Liver (tissue), 9 donors: Measurements from ENCODE around the gene FOXA3. TPM values are rescaled to one million over a fixed set of nuclear protein-coding genes. Genes with fewer than 3 reads are reported as not detected.

Experiments used
- DNase-seq: peaks from one replicate; pipeline ENCODE4 v3.0.0-alpha.2; 2017; ENCODE audit warnings: low spot score
- H3K27ac ChIP-seq, 2 donors: one replicate each; pipeline ENCODE4 v1.7.0; 2013; ENCODE audit warnings: inconsistent platforms in 2 of 2, low read length in 2 of 2, control low read depth in 1 of 2, low read depth in 1 of 2, mild to moderate bottlenecking in 1 of 2
- H3K27me3 ChIP-seq, 4 donors: one replicate each; pipeline versions ENCODE4 v1.6.1 to v1.7.0; 2013; ENCODE audit warnings: low read length in 3 of 4, inconsistent platforms in 1 of 4, mild to moderate bottlenecking in 1 of 4, moderate library complexity in 1 of 4; ENCODE audit not compliant: control insufficient read depth in 4 of 4, insufficient read depth in 4 of 4
- H3K36me3 ChIP-seq, 4 donors: one replicate each; pipeline versions ENCODE4 v1.6.1 to v1.7.0; 2013; ENCODE audit warnings: low read length in 3 of 4, mild to moderate bottlenecking in 3 of 4, low read depth in 1 of 4, moderate library complexity in 1 of 4; ENCODE audit not compliant: control insufficient read depth in 4 of 4, insufficient read depth in 3 of 4
- H3K4me1 ChIP-seq, 4 donors: one replicate each; pipeline versions ENCODE4 v1.6.1 to v1.7.0; 2013; ENCODE audit warnings: low read length in 3 of 4, mild to moderate bottlenecking in 3 of 4, moderate library complexity in 1 of 4; ENCODE audit not compliant: control insufficient read depth in 4 of 4, insufficient read depth in 4 of 4
- H3K4me3 ChIP-seq, 3 donors: one replicate each; pipeline versions ENCODE4 v1.6.1 to v1.7.0; 2013; ENCODE audit warnings: low read length in 3 of 3, control low read depth in 1 of 3, low read depth in 1 of 3, mild to moderate bottlenecking in 1 of 3
- H3K9ac ChIP-seq, 2 donors: one replicate each; pipeline ENCODE4 v1.7.0; 2013; ENCODE audit warnings: low read length in 2 of 2, mild to moderate bottlenecking in 2 of 2, moderate library complexity in 2 of 2, control low read depth in 1 of 2, low read depth in 1 of 2
- H3K9me3 ChIP-seq, 4 donors: one replicate each; pipeline versions ENCODE4 v1.6.1 to v1.7.0; 2013; ENCODE audit warnings: low read length in 3 of 4; ENCODE audit not compliant: control insufficient read depth in 4 of 4
- ATF3 ChIP-seq: IDR thresholded peaks from 2 replicates; pipeline ENCODE4 v1.6.1; 2016; ENCODE audit warnings: antibody characterized with exemption
- EGR1 ChIP-seq, 2 donors: IDR thresholded peaks; 2 replicates each; pipeline ENCODE4 v1.6.1; 2016 to 2018; ENCODE audit warnings: antibody characterized with exemption in 2 of 2, low read depth in 2 of 2
- FOXA1 ChIP-seq: IDR thresholded peaks from 2 replicates; pipeline ENCODE4 v1.6.1; 2016; ENCODE audit warnings: antibody characterized with exemption
- FOXA2 ChIP-seq: IDR thresholded peaks from 2 replicates; pipeline ENCODE4 v1.6.1; 2016; ENCODE audit warnings: antibody characterized with exemption
- GABPA ChIP-seq, 2 donors: IDR thresholded peaks in 1 of 2; conservative IDR thresholded peaks in 1 of 2; 2 replicates each; pipeline ENCODE4 v1.6.1; 2016; ENCODE audit warnings: antibody characterized with exemption in 2 of 2, mild to moderate bottlenecking in 1 of 2, moderate library complexity in 1 of 2
- HNF4A ChIP-seq, 2 donors: conservative IDR thresholded peaks; 2 replicates each; pipeline ENCODE4 v1.6.1; 2016; ENCODE audit warnings: antibody characterized with exemption in 2 of 2, mild to moderate bottlenecking in 2 of 2
- HNF4G ChIP-seq: IDR thresholded peaks from 2 replicates; pipeline ENCODE4 v1.6.1; 2016; ENCODE audit warnings: antibody characterized with exemption
- JUND ChIP-seq, 2 donors: IDR thresholded peaks; 2 replicates each; pipeline ENCODE4 v1.6.1; 2016; ENCODE audit warnings: antibody characterized with exemption in 2 of 2
- MAX ChIP-seq: IDR thresholded peaks from 2 replicates; pipeline ENCODE4 v1.6.1; 2016; ENCODE audit warnings: antibody characterized with exemption
- NR2F2 ChIP-seq: IDR thresholded peaks from 2 replicates; pipeline ENCODE4 v1.6.1; 2016; ENCODE audit warnings: antibody characterized with exemption
- RAD21 ChIP-seq, 2 donors: IDR thresholded peaks; 2 replicates each; pipeline ENCODE4 v1.6.1; 2016; ENCODE audit warnings: antibody characterized with exemption in 2 of 2, mild to moderate bottlenecking in 2 of 2
- REST ChIP-seq: IDR thresholded peaks from 2 replicates; pipeline ENCODE4 v1.6.1; 2016; ENCODE audit warnings: antibody characterized with exemption, mild to moderate bottlenecking
- RXRA ChIP-seq, 2 donors: IDR thresholded peaks; 2 replicates each; pipeline ENCODE4 v1.6.1; 2017 to 2018; ENCODE audit warnings: antibody characterized with exemption in 2 of 2, mild to moderate bottlenecking in 1 of 2
- SP1 ChIP-seq: IDR thresholded peaks from 2 replicates; pipeline ENCODE4 v1.6.1; 2018; ENCODE audit warnings: antibody characterized with exemption, mild to moderate bottlenecking
- TAF1 ChIP-seq: conservative IDR thresholded peaks from 2 replicates; pipeline ENCODE4 v1.6.1; 2016; ENCODE audit warnings: antibody characterized with exemption, mild to moderate bottlenecking
- YY1 ChIP-seq: IDR thresholded peaks from 2 replicates; pipeline ENCODE4 v1.6.1; 2016; ENCODE audit warnings: antibody characterized with exemption, mild to moderate bottlenecking
- WGBS: extraction: QIAGEN DNeasy Blood & Tissue Kit; methylation state at CpG from one replicate; pipeline ENCODE4 v1.1.7; 2013; 5-methylcytosine and 5-hydroxymethylcytosine counted together
- polyA plus RNA-seq, 2 donors: library from polyadenylated mRNA; stranded (reverse) in 1 of 2; unstranded in 1 of 2; fragments of 200-250 nt in 1 of 2; fragments of >200 nt in 1 of 2; fragmentation: Nextera tagmentation in 1 of 2; extraction: Ambion mirVana in 1 of 2; gene quantifications; one replicate each; pipeline versions ENCODE4 v1.2.1 to v1.2.3, GENCODE V29; 2013 to 2015
- total RNA-seq, 2 donors: library from RNA; depleted of rRNA; stranded (reverse); fragments of >200 nt; gene quantifications; one replicate each; pipeline ENCODE4 v1.2.3, GENCODE V29; 2014
- TF ChIP-seq, protein P1 (sequence below): IDR thresholded peaks from 2 replicates; pipeline ENCODE4 v1.6.1; 2016; ENCODE audit warnings: antibody characterized with exemption
- TF ChIP-seq, protein P2 (sequence below): fragments of 150-350 bp; IDR thresholded peaks from 2 replicates; pipeline ENCODE4 v1.5.1; 2017; ENCODE audit warnings: improper control_type of control experiment, low read depth, low read length; ENCODE audit not compliant: missing input control
- donor health status: healthy.
- donor health status: healthy.
- donor health status: healthy.
- donor health status: healthy.
- donor health status: healthy.

FOXA3 gene
- total and polyA plus RNA-seq, 4 donors = 11.5 to 37.1 (median 21.6) TPM

DNA sequence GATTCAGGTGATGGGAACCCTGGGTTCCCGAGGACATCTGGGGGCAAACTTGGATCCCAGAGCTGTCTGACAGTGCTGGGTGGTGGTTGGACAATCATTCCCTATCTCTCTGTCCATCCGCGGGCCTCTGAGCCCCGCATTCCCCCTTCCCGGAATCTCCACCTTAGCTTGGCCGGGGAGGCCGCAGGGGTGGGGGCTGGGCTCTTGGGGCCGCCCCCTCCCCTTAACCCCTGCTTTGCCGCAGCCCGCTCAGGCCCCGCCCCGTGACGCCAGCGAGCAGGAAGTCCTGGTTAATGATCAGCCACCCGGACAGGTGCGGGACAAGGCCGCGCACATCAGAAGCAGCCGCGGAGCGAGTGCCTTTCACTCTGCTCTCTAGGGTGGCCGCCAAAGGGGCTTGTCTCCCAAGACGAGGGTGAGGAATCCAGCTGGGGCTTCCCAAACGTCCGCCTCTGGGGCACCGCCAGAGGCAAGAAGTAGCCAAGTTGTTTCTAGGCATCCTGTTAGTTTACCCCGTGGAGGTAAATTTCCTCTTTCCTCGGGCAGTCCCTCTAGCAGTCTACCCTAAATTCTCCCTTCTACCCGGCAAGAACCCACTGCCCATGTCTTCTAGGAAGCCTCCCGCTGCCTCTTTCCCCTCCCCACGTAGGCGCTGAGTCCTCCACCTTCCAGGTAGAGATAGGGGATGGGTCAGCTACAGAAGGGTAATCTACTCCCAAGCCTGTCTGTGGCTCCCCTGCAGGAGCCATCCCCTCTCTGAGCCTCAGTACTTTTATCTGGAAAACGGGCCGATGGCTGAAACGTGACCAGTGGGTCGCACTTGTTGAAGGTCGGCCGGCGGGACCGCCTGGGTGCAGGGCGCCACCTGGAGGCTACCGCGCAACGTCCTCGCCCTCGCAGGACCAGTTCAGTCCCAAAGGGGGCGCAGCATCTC, 18.8 kb downstream of the FOXA3 start:
- TF ChIP-seq, protein P1, sequence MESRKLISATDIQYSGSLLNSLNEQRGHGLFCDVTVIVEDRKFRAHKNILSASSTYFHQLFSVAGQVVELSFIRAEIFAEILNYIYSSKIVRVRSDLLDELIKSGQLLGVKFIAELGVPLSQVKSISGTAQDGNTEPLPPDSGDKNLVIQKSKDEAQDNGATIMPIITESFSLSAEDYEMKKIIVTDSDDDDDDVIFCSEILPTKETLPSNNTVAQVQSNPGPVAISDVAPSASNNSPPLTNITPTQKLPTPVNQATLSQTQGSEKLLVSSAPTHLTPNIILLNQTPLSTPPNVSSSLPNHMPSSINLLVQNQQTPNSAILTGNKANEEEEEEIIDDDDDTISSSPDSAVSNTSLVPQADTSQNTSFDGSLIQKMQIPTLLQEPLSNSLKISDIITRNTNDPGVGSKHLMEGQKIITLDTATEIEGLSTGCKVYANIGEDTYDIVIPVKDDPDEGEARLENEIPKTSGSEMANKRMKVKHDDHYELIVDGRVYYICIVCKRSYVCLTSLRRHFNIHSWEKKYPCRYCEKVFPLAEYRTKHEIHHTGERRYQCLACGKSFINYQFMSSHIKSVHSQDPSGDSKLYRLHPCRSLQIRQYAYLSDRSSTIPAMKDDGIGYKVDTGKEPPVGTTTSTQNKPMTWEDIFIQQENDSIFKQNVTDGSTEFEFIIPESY = no peak
- no peak for TF ChIP-seq NR2F2
- TF ChIP-seq YY1 = peak; percentile 39
- TF ChIP-seq SP1 = peak; percentile 66
- peak; percentile 51 to 71 for TF ChIP-seq EGR1 (IDR thresholded peaks at IDR 0.05; ENCODE audit: low read depth in 2 of 2)
- no peak for TF ChIP-seq HNF4G
- TF ChIP-seq FOXA1 = peak; percentile 14
- TF ChIP-seq JUND (IDR thresholded peaks at IDR 0.05) = peak; percentile 21 to 24
- TF ChIP-seq GABPA (IDR thresholded peaks at IDR 0.05 in 1 of 2, conservative IDR thresholded peaks at IDR 0.05 in 1 of 2) = peak in 1 of 2 donors; percentile 58
- no peak for TF ChIP-seq FOXA2
- TF ChIP-seq ATF3 = no peak
- peak; percentile 57 for TF ChIP-seq MAX
- TF ChIP-seq, protein P2, sequence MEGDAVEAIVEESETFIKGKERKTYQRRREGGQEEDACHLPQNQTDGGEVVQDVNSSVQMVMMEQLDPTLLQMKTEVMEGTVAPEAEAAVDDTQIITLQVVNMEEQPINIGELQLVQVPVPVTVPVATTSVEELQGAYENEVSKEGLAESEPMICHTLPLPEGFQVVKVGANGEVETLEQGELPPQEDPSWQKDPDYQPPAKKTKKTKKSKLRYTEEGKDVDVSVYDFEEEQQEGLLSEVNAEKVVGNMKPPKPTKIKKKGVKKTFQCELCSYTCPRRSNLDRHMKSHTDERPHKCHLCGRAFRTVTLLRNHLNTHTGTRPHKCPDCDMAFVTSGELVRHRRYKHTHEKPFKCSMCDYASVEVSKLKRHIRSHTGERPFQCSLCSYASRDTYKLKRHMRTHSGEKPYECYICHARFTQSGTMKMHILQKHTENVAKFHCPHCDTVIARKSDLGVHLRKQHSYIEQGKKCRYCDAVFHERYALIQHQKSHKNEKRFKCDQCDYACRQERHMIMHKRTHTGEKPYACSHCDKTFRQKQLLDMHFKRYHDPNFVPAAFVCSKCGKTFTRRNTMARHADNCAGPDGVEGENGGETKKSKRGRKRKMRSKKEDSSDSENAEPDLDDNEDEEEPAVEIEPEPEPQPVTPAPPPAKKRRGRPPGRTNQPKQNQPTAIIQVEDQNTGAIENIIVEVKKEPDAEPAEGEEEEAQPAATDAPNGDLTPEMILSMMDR = peak; percentile 100
- peak; percentile 91 to 92 for TF ChIP-seq RAD21 (IDR thresholded peaks at IDR 0.05)
- peak; percentile 24 to 48 for TF ChIP-seq HNF4A (conservative IDR thresholded peaks at IDR 0.05)
- peak; percentile 28 to 62 for TF ChIP-seq RXRA (IDR thresholded peaks at IDR 0.05)
- peak; percentile 42 for TF ChIP-seq REST
- TF ChIP-seq TAF1 = peak; percentile 69
- 6% methylated on average over 47 of the region's 47 CpGs for WGBS
- H3K9me3 ChIP-seq = no peaks in the 10 kb centered on the region
- no peaks in the 10 kb centered on the region for H3K27me3 ChIP-seq
- H3K4me3 ChIP-seq = peak overlapping the region; percentile 64 to 81 (median 67)
- no peaks in the 10 kb centered on the region for H3K36me3 ChIP-seq
- H3K9ac ChIP-seq = peak overlapping the region; percentile 75 to 87
- DNase-seq = peak; percentile 91
- peaks cover 23 to 70% (median 42%) of the 10 kb centered on the region in 4 donors for H3K4me1 ChIP-seq
- H3K27ac ChIP-seq = peak overlapping the region; percentile 96 to 98
